ENCODE results near the gene ZBTB8B. TPM values are rescaled to one million over a fixed set of nuclear protein-coding genes. Genes with fewer than 3 reads are reported as not detected.
A peak's percentile ranks its signal among the peaks of the same experiment; 100 is the strongest.
"Not testable (repeated sequence)": the region's sequence is repeated elsewhere in the genome, so short reads cannot be mapped to it uniquely, and the experiment has no call there.

Gene ZBTB8B
- total RNA-seq, 1 donor from 2014 or later, result not detected

DNA sequence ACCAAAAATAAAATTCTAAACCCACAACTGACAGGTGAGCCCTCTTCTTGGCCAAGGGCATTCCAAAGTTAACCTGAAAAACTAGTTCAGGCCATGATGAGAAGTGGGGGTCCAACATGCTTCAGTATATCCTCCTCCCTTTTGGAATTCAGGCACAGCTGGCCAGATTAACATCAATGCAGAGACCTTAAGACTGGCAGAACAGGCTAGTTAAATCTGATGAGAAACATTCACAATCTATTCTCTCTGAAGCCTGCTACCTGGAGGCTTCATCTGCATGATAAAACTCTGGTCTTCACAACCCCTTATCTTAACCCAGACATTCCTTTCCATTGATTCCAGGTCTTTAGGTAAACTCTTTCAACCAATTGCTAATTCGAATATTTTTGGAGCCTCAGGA is 26.7 kb upstream of the ZBTB8B start:
- DNase-seq, result no peak

DNA sequence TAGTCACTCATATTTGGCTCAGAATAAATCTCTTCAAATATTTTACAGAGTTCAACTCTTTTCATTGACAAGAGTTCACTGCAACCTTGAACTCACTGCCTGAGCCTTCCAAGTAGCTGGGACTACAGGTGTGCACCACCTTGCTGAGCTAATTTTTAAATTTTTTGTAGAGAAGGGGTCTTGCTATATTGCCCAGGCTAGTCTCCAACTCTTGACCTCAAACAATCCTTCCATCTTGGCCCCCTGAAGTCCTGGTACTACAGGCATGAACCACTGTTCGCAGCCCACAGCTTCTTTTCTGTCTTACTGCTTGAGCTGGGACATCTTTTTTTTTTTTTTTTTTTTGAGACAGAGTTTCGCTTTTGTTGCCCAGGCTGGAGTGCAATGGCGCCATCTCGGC is 26.1 kb upstream of the ZBTB8B start:
- H3K4me1 ChIP-seq; intact Hi-C loops (cut with DNase I); DNase-seq; ATAC-seq; H3K27me3 ChIP-seq; H3K9me3 ChIP-seq; H3K27ac ChIP-seq; H3K4me3 ChIP-seq; H3K36me3 ChIP-seq: not testable (repeated sequence)

More for the DNA sequence above, 26.7 kb upstream of the ZBTB8B start:
- Histone ChIP-seq H3K4me3 (no peak overlapping the region), H3K27ac (no peak overlapping the region), H3K27me3 (peaks cover 4% of the 10 kb centered on the region), H3K36me3 (no peaks in the 10 kb centered on the region), H3K9me3 (no peaks in the 10 kb centered on the region), H3K4me1 (no peaks in the 10 kb centered on the region)
- no peak for ATAC-seq
- TF ChIP-seq, protein P1, sequence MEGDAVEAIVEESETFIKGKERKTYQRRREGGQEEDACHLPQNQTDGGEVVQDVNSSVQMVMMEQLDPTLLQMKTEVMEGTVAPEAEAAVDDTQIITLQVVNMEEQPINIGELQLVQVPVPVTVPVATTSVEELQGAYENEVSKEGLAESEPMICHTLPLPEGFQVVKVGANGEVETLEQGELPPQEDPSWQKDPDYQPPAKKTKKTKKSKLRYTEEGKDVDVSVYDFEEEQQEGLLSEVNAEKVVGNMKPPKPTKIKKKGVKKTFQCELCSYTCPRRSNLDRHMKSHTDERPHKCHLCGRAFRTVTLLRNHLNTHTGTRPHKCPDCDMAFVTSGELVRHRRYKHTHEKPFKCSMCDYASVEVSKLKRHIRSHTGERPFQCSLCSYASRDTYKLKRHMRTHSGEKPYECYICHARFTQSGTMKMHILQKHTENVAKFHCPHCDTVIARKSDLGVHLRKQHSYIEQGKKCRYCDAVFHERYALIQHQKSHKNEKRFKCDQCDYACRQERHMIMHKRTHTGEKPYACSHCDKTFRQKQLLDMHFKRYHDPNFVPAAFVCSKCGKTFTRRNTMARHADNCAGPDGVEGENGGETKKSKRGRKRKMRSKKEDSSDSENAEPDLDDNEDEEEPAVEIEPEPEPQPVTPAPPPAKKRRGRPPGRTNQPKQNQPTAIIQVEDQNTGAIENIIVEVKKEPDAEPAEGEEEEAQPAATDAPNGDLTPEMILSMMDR (IDR thresholded peaks at IDR 0.05), result no peak
- intact Hi-C loops (cut with DNase I), result no loop called here

DNA sequence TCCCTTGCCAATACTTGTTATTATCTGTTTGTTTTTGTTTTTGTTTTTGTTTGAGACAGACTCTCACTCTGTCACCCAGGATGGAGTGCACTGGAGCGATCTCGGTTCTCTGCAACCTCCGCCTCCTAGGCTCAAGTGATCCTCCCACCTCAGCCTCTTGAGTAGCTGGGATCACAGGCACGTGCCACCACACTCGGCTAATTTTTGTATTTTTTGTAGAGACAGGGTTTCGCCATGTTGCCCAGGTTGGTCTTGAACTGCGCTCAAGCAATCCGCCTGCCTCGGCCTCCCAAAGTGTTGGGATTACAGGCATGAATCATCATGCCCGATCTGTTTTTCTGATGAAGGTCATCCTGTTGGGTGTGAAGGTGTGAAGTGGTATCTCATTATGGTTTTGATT is 23.4 kb upstream of the ZBTB8B start:
- intact Hi-C loops (cut with DNase I), result not testable (repeated sequence)

DNA sequence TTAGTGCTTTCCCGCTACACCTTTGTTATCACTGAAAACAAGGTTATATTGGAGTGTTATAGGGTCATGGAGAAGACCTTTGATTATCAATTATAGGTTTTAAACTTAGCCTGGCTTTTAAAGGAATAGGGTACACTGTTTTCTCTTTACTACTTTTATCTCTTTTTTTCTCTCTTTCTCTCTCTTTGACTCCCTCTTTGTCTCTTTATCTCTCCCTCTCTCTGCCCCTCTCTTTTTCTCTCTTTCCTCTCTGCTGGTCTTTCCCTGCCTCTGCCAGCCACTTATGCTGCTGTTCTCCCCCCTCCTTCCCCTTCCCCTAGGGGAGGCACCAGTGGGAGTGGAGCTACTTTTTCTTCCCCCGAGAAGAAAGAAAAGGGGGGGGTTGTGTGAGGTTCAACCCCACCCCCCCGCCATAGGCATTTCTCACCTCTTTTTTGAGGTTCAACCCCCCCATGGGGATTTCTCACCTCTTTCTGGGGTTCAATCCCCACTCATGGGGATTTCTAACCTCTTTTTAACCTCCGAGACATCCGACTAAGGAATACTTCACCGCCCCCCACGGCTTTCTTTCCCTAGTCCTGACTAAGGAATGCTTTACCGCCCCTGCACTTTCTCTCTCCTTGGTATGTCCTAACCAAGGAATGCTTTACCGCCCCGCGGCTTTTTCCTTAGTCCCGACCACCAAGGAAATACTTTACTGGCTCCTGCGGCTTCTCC is 17.2 kb upstream of the ZBTB8B start:
- no peaks in the 10 kb centered on the region for H3K4me1 ChIP-seq
- no peaks in the 10 kb centered on the region for H3K9me3 ChIP-seq
- intact Hi-C loops (cut with DNase I), result no loop called here
- DNase-seq (no peak), ATAC-seq (no peak)
- no peaks in the 10 kb centered on the region for H3K36me3 ChIP-seq
- H3K27me3 ChIP-seq, result no peaks in the 10 kb centered on the region
- H3K4me3 ChIP-seq, result no peak overlapping the region
- TF ChIP-seq, protein P1 (IDR thresholded peaks at IDR 0.05), result no peak
- no peak overlapping the region for H3K27ac ChIP-seq

More for the DNA sequence above, 23.4 kb upstream of the ZBTB8B start:
- DNase-seq, ATAC-seq, H3K9me3 ChIP-seq, H3K27me3 ChIP-seq, H3K4me3 ChIP-seq, H3K27ac ChIP-seq, H3K4me1 ChIP-seq, H3K36me3 ChIP-seq: not testable (repeated sequence)

DNA sequence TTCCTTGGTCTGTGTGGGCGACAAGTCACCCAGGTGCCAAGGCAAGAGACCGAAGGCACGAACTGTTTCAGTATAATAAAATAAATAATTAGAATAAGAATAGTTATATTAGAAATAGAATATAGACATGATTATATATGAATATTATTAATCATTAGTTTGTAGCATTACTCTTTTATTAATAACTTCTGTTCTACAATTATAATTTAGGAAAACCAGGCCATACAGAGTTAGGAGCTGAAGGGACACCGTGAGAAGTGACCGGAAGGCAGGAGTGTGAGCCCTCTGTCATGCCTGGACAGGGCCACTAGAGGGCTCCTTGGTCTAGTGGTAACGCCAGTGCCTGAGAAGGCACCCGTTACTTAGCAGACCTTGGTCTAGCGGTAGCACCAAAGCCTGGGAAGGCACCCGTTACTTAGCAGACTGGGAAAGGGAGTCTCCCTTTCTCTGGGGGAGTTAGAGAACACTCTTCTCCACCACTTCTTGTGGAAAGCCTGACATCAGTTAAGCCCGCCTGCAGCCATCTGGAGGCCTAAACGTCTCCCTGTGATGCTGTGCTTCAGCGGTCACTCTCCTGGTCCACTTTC is 16.6 kb upstream of the ZBTB8B start:
- ATAC-seq (peak; percentile 60), DNase-seq (peak; percentile 80)
- H3K4me1 ChIP-seq; H3K27ac ChIP-seq; H3K36me3 ChIP-seq; intact Hi-C loops (cut with DNase I); H3K27me3 ChIP-seq; H3K4me3 ChIP-seq; H3K9me3 ChIP-seq: not testable (repeated sequence)
- TF ChIP-seq, protein P1 (IDR thresholded peaks at IDR 0.05), result peak; percentile 91

DNA sequence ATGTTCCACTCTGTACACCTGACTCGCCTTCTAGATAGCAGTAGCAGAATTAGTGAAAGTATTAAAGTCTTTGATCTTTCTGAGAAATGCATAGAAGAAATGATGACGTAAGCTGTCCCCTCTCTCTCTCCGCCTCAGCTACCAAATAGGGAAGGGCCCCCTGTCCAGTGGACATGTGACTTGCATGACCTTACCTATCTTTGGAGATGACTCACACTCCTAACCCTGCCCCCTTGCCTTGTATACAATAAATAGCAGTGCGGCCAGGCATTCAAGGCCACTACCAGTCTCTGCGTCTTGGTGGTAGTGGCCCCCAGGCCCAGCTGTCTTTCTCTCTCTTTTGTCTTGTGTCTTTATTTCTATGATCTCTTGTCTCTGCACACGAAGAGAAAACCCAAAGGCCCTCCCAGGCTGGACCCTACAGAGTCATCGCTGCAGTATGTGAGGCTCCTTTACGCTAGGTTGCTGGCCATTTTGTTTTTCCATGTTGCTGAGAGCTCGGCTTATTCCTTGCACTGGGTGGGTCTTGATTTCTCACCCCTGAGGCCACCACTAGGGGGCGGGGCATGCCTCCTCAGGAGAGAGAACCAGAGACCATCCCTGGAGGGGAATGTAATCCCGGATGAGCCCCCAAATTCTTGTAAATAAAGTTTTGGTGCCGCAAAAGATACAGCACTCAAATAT is 16.0 kb upstream of the ZBTB8B start:
- Histone ChIP-seq H3K9me3 (no peaks in the 10 kb centered on the region), H3K27me3 (no peaks in the 10 kb centered on the region), H3K4me1 (no peaks in the 10 kb centered on the region), H3K36me3 (no peaks in the 10 kb centered on the region), H3K4me3 (no peak overlapping the region), H3K27ac (no peak overlapping the region)
- intact Hi-C loops (cut with DNase I), result no loop called here
- ATAC-seq (no peak), DNase-seq (no peak)
- TF ChIP-seq, protein P1 (IDR thresholded peaks at IDR 0.05), result peak; percentile 16

DNA sequence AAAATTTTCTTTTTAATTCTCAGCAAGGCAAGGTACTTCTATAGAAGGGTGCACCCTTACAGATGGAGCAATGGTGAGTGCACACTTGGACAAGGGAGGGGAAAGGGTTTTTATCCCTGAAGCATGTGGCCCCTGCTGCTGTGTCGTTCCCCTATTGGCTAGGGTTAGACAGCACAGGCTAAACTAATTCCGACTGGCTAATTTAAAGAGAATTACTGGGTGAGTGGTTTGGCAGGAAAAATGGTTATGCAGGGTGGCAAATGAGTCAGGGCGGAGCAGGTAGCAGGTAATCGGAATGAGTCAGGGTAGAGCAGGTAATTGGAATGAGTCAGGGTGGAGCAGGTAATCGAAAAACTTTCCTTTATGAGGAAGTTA is 15.4 kb upstream of the ZBTB8B start:
- H3K36me3 ChIP-seq; ATAC-seq; H3K4me3 ChIP-seq; intact Hi-C loops (cut with DNase I); DNase-seq; H3K4me1 ChIP-seq; H3K27me3 ChIP-seq; H3K9me3 ChIP-seq; H3K27ac ChIP-seq: not testable (repeated sequence)
